H9 (cell line): ENCODE data around the gene ACBD6. TPM values are rescaled to one million over a fixed set of nuclear protein-coding genes. Genes with fewer than 3 reads are reported as not detected.

ENCODE experiments used
- DNase-seq: peaks from one replicate; pipeline ENCODE4 v3.0.0-alpha.2; 2017
- H2AFZ ChIP-seq: one replicate; pipeline ENCODE4 v1.6.1; 2013; ENCODE audit warnings: mild to moderate bottlenecking, low read length, control low read depth, moderate library complexity
- H2AK5ac ChIP-seq: 2 replicates; pipeline ENCODE4 v1.6.1; 2013; ENCODE audit warnings: low read length, control low read depth, mixed read lengths; ENCODE audit not compliant: insufficient read length
- H2BK120ac ChIP-seq: one replicate; pipeline ENCODE4 v1.6.1; 2013; ENCODE audit warnings: low read depth, mild to moderate bottlenecking, low read length, control low read depth, inconsistent platforms; ENCODE audit not compliant: poor library complexity, severe bottlenecking
- H2BK12ac ChIP-seq: 2 replicates; pipeline ENCODE4 v1.6.1; 2013; ENCODE audit warnings: low read length, control low read depth, mixed read lengths, low read depth; ENCODE audit not compliant: insufficient read length
- H2BK15ac ChIP-seq: 2 replicates; pipeline ENCODE4 v1.6.1; 2013; ENCODE audit warnings: low read depth, low read length, control low read depth
- H2BK20ac ChIP-seq: one replicate; pipeline ENCODE4 v1.6.1; 2013; ENCODE audit warnings: low read depth, mild to moderate bottlenecking, low read length, control low read depth, inconsistent platforms; ENCODE audit not compliant: poor library complexity, severe bottlenecking
- H2BK5ac ChIP-seq: 2 replicates; pipeline ENCODE4 v1.6.1; 2013; ENCODE audit warnings: low read length, control low read depth, mixed read lengths; ENCODE audit not compliant: insufficient read length
- H3K14ac ChIP-seq: 2 replicates; pipeline ENCODE4 v1.6.1; 2013; ENCODE audit warnings: low read length, control low read depth; ENCODE audit not compliant: insufficient read depth
- H3K18ac ChIP-seq: 2 replicates; pipeline ENCODE4 v1.6.1; 2013; ENCODE audit warnings: low read depth, mild to moderate bottlenecking, mixed read lengths, low read length, control low read depth; ENCODE audit not compliant: insufficient read length
- H3K23ac ChIP-seq: 2 replicates; pipeline ENCODE4 v1.6.1; 2013; ENCODE audit warnings: low read length, control low read depth, mixed read lengths, low read depth; ENCODE audit not compliant: insufficient read length
- H3K23me2 ChIP-seq: 2 replicates; pipeline ENCODE4 v1.6.1; 2013; ENCODE audit warnings: low read depth, mild to moderate bottlenecking, mixed read lengths, low read length, control low read depth; ENCODE audit not compliant: insufficient read length, poor library complexity, severe bottlenecking
- H3K27ac ChIP-seq: 2 replicates; pipeline ENCODE4 v1.5.1; 2013; ENCODE audit warnings: low read length, control low read depth, mixed read lengths, low read depth; ENCODE audit not compliant: insufficient read length
- H3K27me3 ChIP-seq: 2 replicates; pipeline ENCODE4 v1.6.1; 2013; ENCODE audit warnings: low read length, control low read depth, inconsistent platforms; ENCODE audit not compliant: insufficient read depth
- H3K4ac ChIP-seq: 2 replicates; pipeline ENCODE4 v1.6.1; 2013; ENCODE audit warnings: low read depth, mild to moderate bottlenecking, control low read depth, inconsistent platforms, low read length, moderate library complexity
- H3K4me1 ChIP-seq: 2 replicates; pipeline ENCODE4 v1.6.1; 2013; ENCODE audit warnings: low read length, control low read depth, inconsistent platforms; ENCODE audit not compliant: insufficient read depth
- H3K4me2 ChIP-seq: 2 replicates; pipeline ENCODE4 v1.6.1; 2013; ENCODE audit warnings: low read length, control low read depth, mixed read lengths; ENCODE audit not compliant: insufficient read length, insufficient read depth
- H3K56ac ChIP-seq: 2 replicates; pipeline ENCODE4 v1.6.1; 2013; ENCODE audit warnings: low read depth, mild to moderate bottlenecking, mixed read lengths, low read length, control low read depth; ENCODE audit not compliant: insufficient read length
- H3K79me1 ChIP-seq: 2 replicates; pipeline ENCODE4 v1.6.1; 2013; ENCODE audit warnings: low read depth, mild to moderate bottlenecking, moderate library complexity, low read length, control low read depth, inconsistent platforms; ENCODE audit not compliant: insufficient read depth, poor library complexity, severe bottlenecking
- H3K79me2 ChIP-seq: 2 replicates; pipeline ENCODE4 v1.6.1; 2013; ENCODE audit warnings: low read length, control low read depth, inconsistent platforms; ENCODE audit not compliant: insufficient read depth
- H3K9ac ChIP-seq: 2 replicates; pipeline ENCODE4 v1.6.1; 2013; ENCODE audit warnings: low read length, control low read depth, mixed read lengths; ENCODE audit not compliant: insufficient read length; ENCODE audit errors: extremely low read depth
- H3K9me3 ChIP-seq: one replicate; pipeline ENCODE4 v1.6.1; 2013; ENCODE audit warnings: low read depth, low read length, inconsistent platforms; ENCODE audit not compliant: control insufficient read depth
- H3T11ph ChIP-seq: one replicate; pipeline ENCODE4 v1.6.1; 2013; ENCODE audit warnings: mild to moderate bottlenecking, low read length, control low read depth, inconsistent platforms
- H4K20me1 ChIP-seq: one replicate; pipeline ENCODE4 v1.6.1; 2013; ENCODE audit not compliant: control insufficient read depth, insufficient read length, insufficient read depth
- H4K5ac ChIP-seq: 2 replicates; pipeline ENCODE4 v1.6.1; 2013; ENCODE audit warnings: low read depth, mild to moderate bottlenecking, mixed read lengths, low read length, control low read depth; ENCODE audit not compliant: insufficient read length
- H4K8ac ChIP-seq: replicated peaks from 2 replicates; pipeline ENCODE4 v1.6.1; 2013; ENCODE audit warnings: low read length, control low read depth, mixed read lengths, low read depth; ENCODE audit not compliant: insufficient read length
- H4K91ac ChIP-seq: 2 replicates; pipeline ENCODE4 v1.6.1; 2013; ENCODE audit warnings: low read depth, mild to moderate bottlenecking, moderate library complexity, mixed read lengths, low read length, control low read depth; ENCODE audit not compliant: insufficient read length
- H3K27ac Mint-ChIP-seq, 3 experiments: 2 replicates in 2 of 3; 3 replicates in 1 of 3; pipeline ENCODE4 v1.8.0; 2020 to 2021; ENCODE audit warnings: mixed read lengths in 3 of 3, mild to moderate bottlenecking in 1 of 3, moderate library complexity in 1 of 3
- H3K27me3 Mint-ChIP-seq: 2 replicates; pipeline ENCODE4 v1.8.0; 2021; ENCODE audit warnings: low read depth, mild to moderate bottlenecking, moderate library complexity, mixed read lengths
- H3K36me3 Mint-ChIP-seq, 3 experiments: 2 replicates in 2 of 3; 3 replicates in 1 of 3; pipeline ENCODE4 v1.8.0; 2020 to 2021; ENCODE audit warnings: low read depth in 3 of 3, mixed read lengths in 3 of 3; ENCODE audit not compliant: insufficient read depth in 1 of 3
- H3K4me1 Mint-ChIP-seq, 2 experiments: 2 replicates each; pipeline ENCODE4 v1.8.0; 2020; ENCODE audit warnings: mixed read lengths in 2 of 2
- H3K4me3 Mint-ChIP-seq, 2 experiments: 2 replicates in 1 of 2; 3 replicates in 1 of 2; pipeline ENCODE4 v1.8.0; 2020 to 2021; ENCODE audit warnings: mild to moderate bottlenecking in 2 of 2, mixed read lengths in 2 of 2, moderate library complexity in 1 of 2
- H3K9me3 Mint-ChIP-seq, 2 experiments: 2 replicates in 1 of 2; 3 replicates in 1 of 2; pipeline ENCODE4 v1.8.0; 2020; ENCODE audit warnings: mild to moderate bottlenecking in 2 of 2, mixed read lengths in 2 of 2, moderate library complexity in 1 of 2
- WGBS: extraction: QIAGEN DNeasy Blood & Tissue Kit; methylation state at CpG from one replicate; pipeline ENCODE4 v1.1.7; 2013; ENCODE audit warnings: missing lambda C conversion rate, low lambda C conversion rate, mixed read lengths; ENCODE audit not compliant: insufficient read length; ENCODE audit errors: extremely low coverage; 5-methylcytosine and 5-hydroxymethylcytosine counted together
- total RNA-seq: library from RNA; stranded (reverse); gene quantifications from 2 replicates; pipeline ENCODE4 v1.2.1, GENCODE V29; 2021
- TF ChIP-seq, protein P1 (sequence below): fragments of 200-600 bp; sonication (generic); conservative IDR thresholded peaks from 3 replicates; pipeline ENCODE4 v1.8.0; 2021; ENCODE audit warnings: antibody characterized with exemption, mild to moderate bottlenecking

ACBD6 gene
- total RNA-seq, 1 experiment from 2014 or later = 51.4 TPM

DNA sequence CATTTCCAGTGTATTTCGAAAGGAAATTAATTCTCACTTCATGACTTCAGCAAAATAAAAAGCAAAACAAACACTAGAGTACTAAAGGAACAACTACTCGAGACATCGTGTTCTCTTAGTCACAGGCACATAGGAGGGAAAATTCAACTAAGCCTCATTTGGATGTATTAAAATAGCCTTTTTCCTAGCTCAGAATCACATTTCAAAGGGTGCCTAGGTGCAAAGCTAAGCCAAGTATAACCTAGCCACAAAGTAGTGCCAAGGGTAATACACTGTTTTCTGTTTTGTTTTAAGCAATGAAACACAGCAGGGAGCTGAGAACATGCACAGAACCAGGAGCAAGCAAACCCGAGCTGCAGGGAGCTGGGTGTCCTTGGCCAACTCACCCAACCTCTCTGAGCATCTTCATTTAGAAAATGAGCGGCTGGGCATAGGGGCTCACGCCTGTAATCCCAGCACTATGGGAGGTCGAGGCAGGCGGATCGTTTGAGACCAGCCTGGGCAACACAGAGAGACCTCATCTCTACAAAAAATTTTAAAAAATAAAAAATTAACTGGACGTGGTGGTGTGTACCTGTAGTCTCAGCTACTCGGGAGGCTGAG, 26.6 kb upstream of the ACBD6 start:
- H4K5ac ChIP-seq = no peak overlapping the region
- H3K23ac ChIP-seq = no peak overlapping the region
- no CpG with 5 or more reads among the region's 11 CpGs for WGBS
- H2AFZ ChIP-seq = no peak overlapping the region
- DNase-seq = no peak
- H2BK15ac ChIP-seq = no peak overlapping the region
- no peak overlapping the region for H3K4me2 ChIP-seq
- no peak overlapping the region for H2BK20ac ChIP-seq
- no peak overlapping the region for H2BK120ac ChIP-seq
- H3K27me3 Mint-ChIP-seq = no peaks in the 10 kb centered on the region
- H4K8ac ChIP-seq = no peak overlapping the region
- no peaks in the 10 kb centered on the region for H3K9me3 Mint-ChIP-seq
- H2BK5ac ChIP-seq = no peak overlapping the region
- H3K27ac ChIP-seq = no peak overlapping the region
- no peak overlapping the region for H2BK12ac ChIP-seq
- no peak overlapping the region for H3K4ac ChIP-seq
- H3K27ac Mint-ChIP-seq = no peak overlapping the region
- H3K27me3 ChIP-seq = no peaks in the 10 kb centered on the region
- H3K14ac ChIP-seq = no peak overlapping the region
- H3K79me2 ChIP-seq = no peaks in the 10 kb centered on the region
- no peak overlapping the region for H3T11ph ChIP-seq
- TF ChIP-seq, protein P1, sequence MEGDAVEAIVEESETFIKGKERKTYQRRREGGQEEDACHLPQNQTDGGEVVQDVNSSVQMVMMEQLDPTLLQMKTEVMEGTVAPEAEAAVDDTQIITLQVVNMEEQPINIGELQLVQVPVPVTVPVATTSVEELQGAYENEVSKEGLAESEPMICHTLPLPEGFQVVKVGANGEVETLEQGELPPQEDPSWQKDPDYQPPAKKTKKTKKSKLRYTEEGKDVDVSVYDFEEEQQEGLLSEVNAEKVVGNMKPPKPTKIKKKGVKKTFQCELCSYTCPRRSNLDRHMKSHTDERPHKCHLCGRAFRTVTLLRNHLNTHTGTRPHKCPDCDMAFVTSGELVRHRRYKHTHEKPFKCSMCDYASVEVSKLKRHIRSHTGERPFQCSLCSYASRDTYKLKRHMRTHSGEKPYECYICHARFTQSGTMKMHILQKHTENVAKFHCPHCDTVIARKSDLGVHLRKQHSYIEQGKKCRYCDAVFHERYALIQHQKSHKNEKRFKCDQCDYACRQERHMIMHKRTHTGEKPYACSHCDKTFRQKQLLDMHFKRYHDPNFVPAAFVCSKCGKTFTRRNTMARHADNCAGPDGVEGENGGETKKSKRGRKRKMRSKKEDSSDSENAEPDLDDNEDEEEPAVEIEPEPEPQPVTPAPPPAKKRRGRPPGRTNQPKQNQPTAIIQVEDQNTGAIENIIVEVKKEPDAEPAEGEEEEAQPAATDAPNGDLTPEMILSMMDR = no peak
- no peak overlapping the region for H3K56ac ChIP-seq
- no peaks in the 10 kb centered on the region for H3K79me1 ChIP-seq
- no peak overlapping the region for H3K4me3 Mint-ChIP-seq
- no peak overlapping the region for H3K18ac ChIP-seq
- no peak overlapping the region for H2AK5ac ChIP-seq
- H3K4me1 Mint-ChIP-seq = peaks cover 9 to 16% of the 10 kb centered on the region in 2 experiments; a peak in 3 of 4 replicates
- H3K9ac ChIP-seq = no peak overlapping the region
- no peaks in the 10 kb centered on the region for H3K23me2 ChIP-seq
- H4K20me1 ChIP-seq = no peaks in the 10 kb centered on the region
- H3K4me1 ChIP-seq = no peaks in the 10 kb centered on the region; the same call in 1 of the 2 replicates
- H4K91ac ChIP-seq = no peak overlapping the region
- H3K36me3 Mint-ChIP-seq = no peaks in the 10 kb centered on the region
- no peaks in the 10 kb centered on the region for H3K9me3 ChIP-seq
